Fibroblast of gingiva (primary cell): ENCODE results near the gene SP4.
A peak's percentile ranks its signal among the peaks of the same experiment; 100 is the strongest.

Experiments used
- DNase-seq: peaks from one replicate; pipeline ENCODE4 v3.0.0-alpha.2; 2011; ENCODE audit warnings: low read depth

The SP4 gene

DNA sequence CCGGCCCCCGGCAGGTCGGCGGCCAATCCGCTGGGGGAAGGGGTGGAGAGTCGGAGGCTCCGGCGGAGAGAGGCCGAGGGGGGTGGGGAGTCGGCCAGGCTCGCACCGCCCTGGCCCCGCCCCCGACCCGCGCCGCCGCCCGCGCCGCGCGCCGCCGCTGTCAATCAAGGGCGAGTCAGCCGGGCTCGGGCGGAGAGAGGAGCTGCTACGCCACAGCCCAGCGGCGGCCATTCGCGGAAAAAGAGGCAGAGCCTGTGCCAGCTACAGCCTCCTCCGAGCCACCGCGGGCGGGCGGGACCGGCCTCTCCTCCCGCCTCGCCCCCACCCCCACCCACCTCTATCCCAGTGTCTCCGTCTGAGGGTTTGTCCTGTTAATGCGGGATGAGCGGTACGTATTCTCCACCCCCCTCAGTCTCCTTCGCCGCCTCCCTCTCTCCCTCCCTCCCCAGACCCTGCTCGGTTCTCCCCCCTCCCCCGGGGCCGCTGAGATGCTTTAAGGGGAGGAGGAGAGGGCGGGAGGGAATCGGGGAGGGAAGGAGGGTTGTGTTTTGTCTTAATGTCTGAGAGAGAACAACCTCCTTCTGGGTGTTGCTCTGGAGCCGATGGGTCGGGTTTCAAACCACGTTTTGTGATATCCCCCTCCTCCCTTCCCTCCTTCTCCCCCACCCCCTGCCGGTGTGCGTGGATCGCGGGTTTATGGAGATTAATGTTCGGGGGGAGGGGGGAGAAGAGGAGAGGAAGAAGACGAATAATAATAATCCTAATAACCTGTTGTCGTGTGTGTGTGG lies at the start of gene SP4:
Gene SP4 (plus strand): TSS at position 213 of the 788 bp plus-strand sequence. CDS start 169 bp downstream, at position 382.
- peak; percentile 95 for DNase-seq

DNA sequence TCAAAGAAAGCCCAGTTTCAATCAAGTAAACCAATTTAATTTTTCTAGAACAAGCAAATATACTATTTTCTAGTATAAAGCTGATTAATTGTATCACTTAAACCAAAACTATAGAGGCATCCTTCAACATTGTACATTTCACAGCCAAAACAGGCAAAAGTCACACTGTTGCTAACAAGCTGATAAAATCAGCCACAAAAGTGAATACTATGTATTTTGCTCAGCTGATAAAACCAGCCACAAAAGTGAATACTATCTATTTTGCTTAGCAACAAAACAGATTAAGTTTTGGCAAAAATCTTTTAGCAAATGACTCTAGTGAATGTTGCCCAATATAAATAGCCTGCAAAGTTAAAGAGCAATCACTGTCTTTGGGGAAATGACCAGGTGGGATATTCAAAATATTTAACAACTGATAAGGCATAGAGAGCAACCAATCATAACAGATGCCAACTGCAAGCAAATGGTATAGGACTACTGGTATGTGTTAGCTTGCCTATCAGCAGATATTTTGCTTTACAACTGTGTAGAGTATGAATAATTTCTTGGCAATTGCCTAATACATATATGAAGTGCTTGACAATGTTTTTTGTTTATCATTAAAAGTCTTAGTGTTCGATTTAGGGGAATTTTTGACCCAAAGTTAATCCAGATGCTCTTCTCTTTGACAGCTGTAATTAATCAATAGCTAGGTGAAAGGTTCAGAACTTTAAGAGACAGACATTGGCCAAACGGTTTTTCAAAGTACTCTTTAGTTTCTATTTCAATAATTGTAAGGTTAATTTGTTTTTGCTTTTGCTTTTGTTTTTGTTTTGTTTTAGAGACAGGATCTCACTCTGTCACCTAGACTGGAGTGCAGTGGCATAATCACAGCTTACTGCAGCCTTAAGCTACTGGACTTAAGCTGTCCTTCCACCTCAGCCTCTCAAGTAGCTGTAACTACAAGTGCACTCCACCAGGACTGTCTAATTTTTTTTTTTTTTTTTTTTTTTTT lies 44.4 kb upstream of the SP4 start:
- no peak for DNase-seq

DNA sequence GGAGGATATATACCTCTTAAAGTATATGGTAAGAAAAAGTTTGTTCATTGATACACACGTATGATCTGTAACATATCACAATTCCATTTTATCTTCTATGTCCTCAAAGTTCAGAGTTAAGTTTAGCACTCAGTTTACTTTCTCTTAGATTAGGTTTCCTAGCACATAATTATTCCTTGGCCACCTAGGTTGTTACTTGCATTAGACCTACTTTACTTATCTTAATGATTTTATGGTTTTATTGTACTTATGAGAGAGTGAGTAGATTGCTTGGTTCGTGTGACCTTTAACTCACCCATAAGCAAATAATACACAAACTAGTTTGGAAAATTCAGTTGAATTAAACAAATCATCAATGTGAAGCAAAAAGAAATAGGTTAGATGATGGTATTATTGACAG lies 33.9 kb upstream of the SP4 start:
- DNase-seq, result no peak

DNA sequence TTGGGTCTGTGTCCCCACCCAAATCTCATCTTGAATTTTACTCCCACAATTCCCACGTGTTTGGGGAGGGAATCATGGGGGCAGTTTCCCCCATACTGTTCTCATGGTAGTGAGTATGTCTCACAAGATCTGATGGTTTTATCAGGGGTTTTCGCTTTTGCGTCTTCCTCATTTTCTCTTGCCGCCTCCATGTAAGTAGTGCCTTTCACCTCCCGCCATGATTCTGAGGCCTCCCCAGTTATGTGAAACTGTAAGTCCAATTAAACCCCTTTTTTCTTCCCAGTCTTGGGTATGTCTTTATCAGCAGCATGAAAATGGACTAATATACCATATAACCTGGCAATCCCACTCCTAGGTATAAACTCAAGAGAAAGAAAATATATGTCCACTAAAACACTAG lies 25.9 kb upstream of the SP4 start:
- DNase-seq, result no peak

DNA sequence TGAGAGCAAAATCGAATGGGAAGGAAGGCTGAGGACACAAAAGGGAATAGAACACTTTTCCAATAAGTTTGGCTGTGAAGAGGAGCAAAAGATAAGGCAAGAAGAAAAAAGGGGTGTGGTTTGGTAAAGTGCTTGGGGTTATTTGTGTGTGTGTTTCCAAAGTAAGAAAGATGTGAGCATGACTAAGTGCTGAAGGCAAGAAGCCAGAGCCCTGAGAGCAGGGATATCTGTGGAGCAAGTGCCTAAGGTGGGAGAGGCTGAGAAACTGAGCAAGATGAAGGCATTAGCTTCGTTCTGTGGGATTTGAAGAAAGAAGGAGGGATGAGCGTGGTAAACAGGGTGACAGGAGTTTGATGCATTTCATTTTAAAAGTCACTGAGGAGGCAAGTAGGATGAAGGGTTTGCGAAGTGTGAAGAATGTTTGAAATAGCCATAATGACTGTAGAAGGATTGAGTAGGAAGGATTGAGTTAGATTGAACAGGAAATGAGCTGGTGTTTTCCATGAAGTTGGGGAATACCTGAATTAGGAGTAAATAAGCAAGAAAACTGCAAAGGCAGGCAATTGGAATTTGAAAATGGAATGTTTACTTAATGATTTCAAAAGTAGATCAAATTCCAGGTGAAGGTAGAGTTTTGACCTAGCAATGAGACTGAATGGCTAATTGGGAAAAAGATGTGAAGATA lies 19.9 kb upstream of the SP4 start:
- DNase-seq, result no peak

DNA sequence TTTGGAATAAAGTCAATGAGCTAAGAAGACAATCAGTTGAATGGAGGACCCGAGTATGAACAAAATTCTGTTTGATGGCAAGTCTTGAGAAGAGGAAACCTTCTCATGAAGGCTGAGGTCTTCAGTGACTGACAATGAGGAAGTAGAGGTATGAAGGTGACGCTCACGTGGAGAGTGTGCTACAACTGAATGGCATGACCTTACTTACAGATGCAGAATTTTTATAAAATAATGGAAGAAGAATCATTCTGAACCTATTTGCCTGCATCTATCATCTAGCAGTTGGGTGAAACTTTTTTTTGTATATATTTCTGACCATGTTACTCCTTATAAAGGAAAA lies 19.4 kb upstream of the SP4 start:
- DNase-seq, result no peak

DNA sequence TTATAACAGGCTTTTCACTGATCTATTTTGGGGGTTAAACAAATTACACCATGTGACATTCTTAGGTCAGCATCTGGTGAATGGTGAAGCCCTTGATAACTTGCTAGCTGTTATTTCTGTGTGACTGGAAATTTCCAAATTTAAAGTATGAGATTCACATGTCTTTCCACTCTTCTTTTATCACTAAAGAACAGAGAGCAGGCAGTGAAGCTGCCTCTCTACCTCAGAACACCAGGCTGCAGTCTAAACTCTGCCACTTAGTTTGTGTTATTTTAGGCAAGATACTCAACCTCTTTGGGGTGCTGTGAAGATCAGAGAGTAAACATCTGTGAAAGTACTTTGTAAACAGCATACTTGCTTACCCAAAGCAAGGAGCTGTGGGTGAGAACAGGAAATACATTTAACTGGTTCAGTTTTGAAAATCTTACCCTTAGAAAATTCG lies 15.5 kb upstream of the SP4 start:
- no peak for DNase-seq

DNA sequence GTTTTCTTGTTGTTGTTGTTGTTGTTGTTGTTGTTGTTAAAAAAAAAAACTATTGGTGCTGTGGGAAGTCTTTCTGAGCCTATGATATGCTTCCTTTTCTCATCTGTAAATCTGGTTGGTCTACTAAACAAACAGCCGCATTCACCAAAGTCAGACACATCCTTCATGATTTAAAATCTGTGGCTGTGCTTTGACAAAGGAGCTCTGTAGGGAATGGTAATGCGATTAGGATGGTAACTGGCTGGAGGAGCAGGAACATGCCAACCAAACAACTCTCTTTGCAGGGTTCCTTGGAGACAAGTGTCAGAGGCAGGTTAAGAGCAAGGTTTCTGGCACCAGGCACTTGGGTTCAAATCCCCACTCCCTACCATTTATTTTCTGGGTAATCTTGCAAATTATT lies 14.9 kb upstream of the SP4 start:
- no peak for DNase-seq

DNA sequence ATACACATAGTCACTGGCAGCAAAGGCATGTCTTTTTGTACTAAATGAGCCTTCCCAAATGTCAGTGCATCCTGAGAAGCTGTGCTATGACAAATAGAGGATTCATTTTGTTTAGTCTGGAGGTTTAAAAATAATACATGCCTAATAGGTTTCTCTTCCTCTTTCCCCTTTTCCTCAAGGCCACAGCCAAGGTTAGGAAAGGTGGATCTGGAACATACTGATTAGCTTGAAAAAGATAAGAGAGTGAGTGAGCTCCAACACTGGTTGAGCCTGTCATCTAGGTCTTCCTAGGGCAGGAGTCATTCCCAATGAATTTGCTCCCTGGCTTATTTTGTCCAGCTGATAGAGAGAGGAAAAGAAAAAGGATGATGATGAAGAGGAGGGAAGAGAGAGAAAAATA lies 14.4 kb upstream of the SP4 start:
- DNase-seq, result no peak

DNA sequence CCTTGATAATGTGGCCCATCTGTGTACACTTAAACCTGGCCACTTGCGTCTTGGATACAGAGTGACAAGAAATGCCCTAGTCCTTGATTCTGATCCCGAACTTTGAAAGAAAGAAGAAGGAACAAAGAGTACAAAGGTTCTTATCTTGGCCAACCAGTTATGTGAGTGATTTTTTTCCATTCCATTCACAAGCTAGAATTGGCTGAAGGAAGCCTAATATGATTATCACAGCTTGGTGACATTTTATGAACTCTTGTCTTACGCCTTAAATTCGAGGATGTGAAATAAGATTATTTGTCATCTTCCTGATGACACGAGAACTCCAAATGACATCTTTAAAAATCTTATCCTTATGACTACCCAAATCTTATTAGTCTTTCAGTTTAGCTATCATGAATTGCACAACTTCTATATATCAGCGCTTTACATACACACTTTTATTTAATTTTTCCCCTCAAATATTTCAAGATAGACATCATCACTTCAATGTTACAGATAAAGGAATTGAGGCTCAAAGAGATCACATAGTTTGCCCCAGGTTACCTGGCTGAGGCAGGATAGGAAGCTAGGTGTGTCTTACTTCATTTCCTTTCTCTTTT lies 13.0 kb upstream of the SP4 start:
- DNase-seq, result no peak

DNA sequence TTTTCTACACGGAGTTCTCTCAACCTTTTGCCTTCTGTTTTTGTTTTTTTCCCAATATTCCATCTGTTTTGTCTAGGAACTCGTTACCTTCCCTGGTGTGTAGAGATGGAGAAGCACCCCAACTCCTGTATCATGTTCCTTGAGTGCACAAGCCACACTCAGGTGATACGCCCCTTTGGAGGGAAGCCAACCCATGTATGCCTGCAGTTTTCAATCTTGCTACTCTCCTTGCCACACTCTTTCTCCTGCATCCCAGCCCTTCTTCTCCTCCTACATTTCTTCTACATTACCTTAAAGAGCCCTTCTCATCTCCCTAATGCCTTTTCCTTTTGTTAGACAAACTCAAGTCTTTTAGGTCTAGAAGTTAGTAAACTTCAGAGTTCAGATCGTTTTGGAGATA lies 10.2 kb upstream of the SP4 start:
- DNase-seq, result no peak

DNA sequence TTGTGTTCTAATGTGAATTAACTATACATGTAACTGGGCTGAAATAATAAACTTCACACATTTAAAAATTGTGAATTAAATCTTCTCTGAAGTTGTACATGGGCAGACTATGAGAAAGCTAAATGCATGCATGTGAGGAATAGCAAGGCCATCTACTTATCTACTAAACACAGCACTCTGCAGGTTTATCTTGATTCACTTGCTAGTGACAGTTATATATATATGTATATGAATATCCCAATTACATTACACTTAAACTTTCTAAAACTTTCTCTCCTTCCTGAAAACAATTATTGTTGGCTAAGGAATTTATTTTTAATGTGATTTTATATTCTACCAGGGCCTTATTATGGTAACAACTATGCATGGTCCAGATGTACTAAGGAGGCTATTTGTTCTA lies 5.1 kb upstream of the SP4 start:
- no peak for DNase-seq

DNA sequence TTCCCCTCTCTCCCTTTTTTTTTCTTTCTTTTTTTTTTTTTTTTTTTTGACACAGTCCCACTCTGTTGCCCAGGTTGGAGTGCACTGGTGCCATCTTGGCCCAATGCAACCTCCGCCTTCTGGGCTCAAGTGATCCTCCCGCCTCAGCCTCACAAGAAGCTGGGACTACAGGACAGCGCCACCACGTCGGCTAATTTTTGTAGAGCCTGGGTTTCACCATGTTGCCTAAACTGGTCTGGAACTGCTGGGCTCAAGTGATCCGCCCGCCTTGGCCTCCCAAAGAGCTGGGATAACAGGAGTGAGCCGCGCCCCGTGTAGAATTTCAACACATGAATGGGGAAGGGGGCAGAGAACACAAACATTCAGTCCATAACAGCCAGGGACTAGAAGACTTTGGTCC lies 2.6 kb upstream of the SP4 start:
- no peak for DNase-seq

DNA sequence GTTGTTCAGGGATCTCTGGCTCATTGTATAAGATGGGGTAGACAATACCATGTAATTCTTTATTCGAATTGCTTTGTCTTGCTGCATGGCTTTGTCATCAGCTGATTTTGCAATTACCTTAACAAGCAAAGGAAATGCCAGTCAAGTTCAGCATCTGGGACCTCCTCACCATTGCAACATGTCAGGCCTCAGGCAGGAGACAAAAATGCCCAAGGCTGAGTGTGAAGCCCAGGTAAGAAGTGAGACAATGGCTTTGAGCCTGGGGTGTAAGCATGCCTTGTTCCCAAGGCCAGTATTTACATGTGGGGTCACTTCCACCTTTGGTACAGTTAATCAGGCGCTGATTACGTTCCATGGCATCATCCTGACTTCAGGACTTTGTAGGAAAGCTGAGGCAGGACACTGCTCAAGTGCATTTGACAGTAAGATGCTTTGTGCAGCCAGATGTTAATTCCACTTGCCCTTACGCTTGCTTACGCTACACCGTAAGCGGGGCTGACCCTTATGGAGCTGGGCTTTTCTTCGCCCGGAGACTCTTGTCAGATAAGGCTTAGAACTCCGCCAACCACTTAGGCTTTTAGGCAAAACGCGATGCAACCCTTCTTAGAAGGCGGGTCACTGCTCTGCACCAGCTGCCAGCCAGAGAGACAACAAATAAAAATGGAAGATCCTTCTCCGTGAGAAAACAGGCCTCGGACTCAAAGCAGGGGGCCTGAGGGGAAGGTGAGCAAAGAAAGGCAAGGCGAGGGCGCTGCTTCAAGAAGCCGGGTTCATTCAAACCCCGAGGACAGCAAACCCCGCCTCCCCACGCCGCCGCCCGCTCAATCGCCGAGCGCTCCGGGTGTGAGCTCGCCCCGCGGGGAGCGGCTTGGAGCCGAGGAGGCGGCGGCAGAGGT lies 1.3 kb upstream of the SP4 start:
- DNase-seq, result peak; percentile 2

DNA sequence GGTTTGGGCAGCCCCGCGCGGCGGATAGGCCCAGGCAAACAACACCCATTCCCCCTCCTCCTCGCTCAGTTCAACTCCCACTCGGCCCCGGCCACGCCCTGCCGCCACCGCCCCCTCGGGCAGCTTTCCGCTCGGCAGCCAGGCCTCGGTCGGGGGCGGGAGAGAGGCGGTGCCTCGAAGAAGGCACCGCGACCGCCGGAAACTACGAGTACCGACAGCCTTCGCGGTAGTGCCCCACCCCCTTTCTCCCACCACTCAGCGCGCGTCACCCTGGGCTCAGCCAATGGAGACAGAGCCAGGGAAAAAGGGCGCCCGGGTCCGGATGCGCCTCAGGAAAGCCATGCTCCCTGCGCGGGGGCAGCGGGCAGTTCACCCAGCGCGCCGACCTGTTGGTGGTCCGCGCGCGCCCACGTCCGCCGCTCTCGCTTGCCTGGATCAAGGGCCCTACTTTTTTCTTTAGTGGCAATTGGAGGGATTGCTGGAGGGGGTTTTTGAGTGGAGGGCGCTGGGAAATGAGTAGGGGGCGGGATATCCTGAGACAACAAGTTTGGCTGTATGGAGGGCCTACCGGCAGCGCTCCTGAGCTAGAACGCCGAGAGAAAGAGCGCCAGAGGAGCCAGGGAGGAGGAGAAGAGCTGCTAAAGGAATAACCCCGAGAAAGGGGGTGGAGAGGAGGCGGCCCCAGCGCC lies 557 bp upstream of the SP4 start:
- peak; percentile 99 for DNase-seq

DNA sequence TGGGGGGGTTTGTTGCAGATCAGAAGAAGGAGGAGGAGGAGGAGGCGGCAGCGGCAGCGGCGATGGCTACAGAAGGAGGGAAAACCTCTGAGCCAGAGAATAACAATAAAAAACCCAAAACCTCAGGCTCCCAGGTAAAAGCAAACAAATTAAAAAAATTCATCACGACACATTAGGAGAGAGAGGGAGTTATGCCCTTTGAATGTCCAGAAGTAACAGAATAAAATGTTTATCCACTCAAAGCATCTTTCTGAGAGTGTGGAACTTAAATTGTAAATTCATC lies 717 bp downstream of the SP4 start:
- DNase-seq, result no peak

DNA sequence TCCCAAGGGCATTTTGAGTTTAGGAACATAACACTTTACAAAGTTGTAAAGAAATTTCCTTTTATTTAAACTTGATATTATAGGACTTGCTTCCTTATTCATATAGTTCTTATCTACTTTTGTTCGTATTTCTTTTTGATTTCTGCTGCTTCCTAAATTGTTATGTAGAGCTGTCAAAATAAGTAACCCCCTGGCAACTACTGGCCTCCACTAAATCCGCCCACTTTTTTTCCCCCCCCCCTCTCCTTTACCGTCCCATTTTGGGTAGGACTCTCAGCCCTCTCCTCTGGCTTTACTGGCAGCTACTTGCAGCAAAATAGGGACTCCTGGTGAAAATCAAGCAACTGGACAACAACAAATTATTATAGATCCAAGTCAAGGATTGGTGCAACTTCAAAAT lies 1.1 kb downstream of the SP4 start:
- DNase-seq, result no peak

DNA sequence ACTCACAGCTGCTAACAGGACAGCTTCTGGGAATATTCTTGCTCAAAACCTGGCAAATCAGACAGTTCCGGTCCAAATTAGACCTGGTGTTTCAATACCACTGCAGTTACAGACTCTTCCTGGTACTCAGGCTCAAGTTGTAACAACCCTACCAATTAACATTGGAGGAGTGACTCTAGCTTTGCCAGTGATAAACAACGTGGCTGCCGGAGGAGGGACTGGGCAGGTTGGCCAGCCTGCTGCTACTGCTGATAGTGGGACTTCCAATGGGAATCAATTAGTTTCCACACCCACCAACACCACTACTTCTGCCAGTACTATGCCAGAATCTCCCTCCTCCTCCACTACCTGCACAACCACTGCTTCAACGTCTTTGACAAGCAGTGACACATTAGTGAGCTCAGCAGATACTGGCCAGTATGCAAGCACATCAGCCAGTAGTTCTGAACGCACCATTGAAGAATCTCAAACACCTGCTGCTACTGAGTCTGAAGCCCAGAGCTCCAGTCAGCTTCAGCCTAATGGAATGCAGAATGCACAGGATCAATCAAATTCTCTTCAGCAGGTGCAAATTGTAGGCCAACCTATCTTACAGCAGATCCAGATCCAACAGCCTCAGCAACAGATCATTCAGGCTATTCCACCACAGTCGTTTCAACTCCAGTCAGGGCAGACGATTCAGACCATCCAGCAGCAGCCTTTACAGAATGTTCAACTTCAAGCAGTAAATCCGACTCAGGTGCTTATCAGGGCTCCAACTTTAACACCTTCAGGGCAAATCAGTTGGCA lies 2.1 kb downstream of the SP4 start:
- DNase-seq, result no peak

DNA sequence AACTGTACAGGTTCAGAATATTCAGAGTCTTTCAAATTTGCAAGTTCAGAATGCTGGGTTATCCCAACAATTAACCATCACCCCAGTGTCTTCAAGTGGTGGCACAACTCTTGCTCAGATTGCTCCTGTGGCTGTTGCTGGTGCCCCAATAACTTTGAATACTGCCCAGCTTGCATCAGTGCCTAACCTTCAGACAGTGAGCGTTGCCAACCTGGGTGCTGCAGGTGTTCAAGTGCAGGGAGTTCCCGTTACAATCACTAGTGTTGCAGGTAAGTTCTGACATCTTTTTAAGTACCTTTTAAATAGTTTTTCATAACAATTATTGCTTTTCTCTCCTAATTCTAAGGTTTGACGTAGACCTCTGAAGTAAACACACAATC lies 2.7 kb downstream of the SP4 start:
- DNase-seq, result no peak
